22Rv1 (cell line): ENCODE measurements around the gene CCR4.

Experiments
- CTCF ChIP-seq: fragments of 450-650 bp; IDR thresholded peaks from 2 replicates; pipeline ENCODE4 v1.5.1; 2017; ENCODE audit warnings: mild to moderate bottlenecking
- ZFX ChIP-seq: fragments of 450-650 bp; IDR thresholded peaks from 2 replicates; pipeline ENCODE4 v1.6.1; 2017; ENCODE audit warnings: antibody characterized with exemption, borderline replicate concordance

- TF ChIP-seq CTCF, result peak; percentile 20
- TF ChIP-seq ZFX, result no peak
Observed at GRCh38 chr3:32968166-32968919, 16.9 kb downstream of the CCR4 start.
